Right lobe of liver (tissue), 4 donors: ENCODE data around the gene DOCK2.

ENCODE experiments used
- CTCF ChIP-seq, 4 donors: fragments of 200-600 bp in 3 of 4; fragments of 450-650 bp in 1 of 4; IDR thresholded peaks; one replicate each; pipeline versions ENCODE4 v1.5.1 to v1.8.0; 2016 to 2022; ENCODE audit warnings: antibody characterized with exemption in 4 of 4, mild to moderate bottlenecking in 2 of 4
- POLR2A ChIP-seq: fragments of 450-650 bp; IDR thresholded peaks from one replicate; pipeline ENCODE4 v1.6.1; 2017; ENCODE audit warnings: antibody characterized with exemption, mild to moderate bottlenecking
- donor health status: DM: no; HTN: no; CAD: no.
- donor health status: DM: no; HTN: no; CAD: no.
- donor health status: DM: no; HTN: yes; CAD: no.

GRCh38 chr5:169991115-169991869 is 354.2 kb downstream of the DOCK2 start:
- no peak for TF ChIP-seq CTCF (IDR thresholded peaks at IDR 0.05)
- no peak for TF ChIP-seq POLR2A
